ENCODE results near the gene FLT4.

FLT4 gene

GRCh38 chr5:180628827-180629750 lies 20.3 kb downstream of the FLT4 start:
- Histone ChIP-seq H3K36me3 (ENCODE audit: control insufficient read depth, low read length) (no peaks in the 10 kb centered on the region), H3K9me2 (replicated peaks; ENCODE audit: control insufficient read depth, low read length) (no peaks in the 10 kb centered on the region), H3K27ac (ENCODE audit: low read depth, low read length) (no peak overlapping the region), H3K4me3 (ENCODE audit: low read length) (no peak overlapping the region), H3K4me2 (ENCODE audit: low read length) (no peak overlapping the region), H3F3A (ENCODE audit: control insufficient read depth, insufficient read depth) (no peaks in the 10 kb centered on the region), H3K27me3 (ENCODE audit: control insufficient read depth, low read length) (no peaks in the 10 kb centered on the region), H3K9me3 (ENCODE audit: control insufficient read depth, insufficient read depth, low read length) (no peaks in the 10 kb centered on the region), H3K79me2 (ENCODE audit: control insufficient read depth, low read length) (no peaks in the 10 kb centered on the region), H3K4me1 (ENCODE audit: control insufficient read depth, low read length) (no peaks in the 10 kb centered on the region), H4K20me1 (ENCODE audit: control insufficient read depth, insufficient read depth, low read depth, low read length) (no peaks in the 10 kb centered on the region)
- TF ChIP-seq CTCF (IDR thresholded peaks at IDR 0.05; ENCODE audit: low read depth, low read length, poor library complexity, severe bottlenecking): no peak
- no peak for TF ChIP-seq EZH2phosphoT487 (IDR thresholded peaks at IDR 0.05; ENCODE audit: borderline replicate concordance, low read length)

DNA sequence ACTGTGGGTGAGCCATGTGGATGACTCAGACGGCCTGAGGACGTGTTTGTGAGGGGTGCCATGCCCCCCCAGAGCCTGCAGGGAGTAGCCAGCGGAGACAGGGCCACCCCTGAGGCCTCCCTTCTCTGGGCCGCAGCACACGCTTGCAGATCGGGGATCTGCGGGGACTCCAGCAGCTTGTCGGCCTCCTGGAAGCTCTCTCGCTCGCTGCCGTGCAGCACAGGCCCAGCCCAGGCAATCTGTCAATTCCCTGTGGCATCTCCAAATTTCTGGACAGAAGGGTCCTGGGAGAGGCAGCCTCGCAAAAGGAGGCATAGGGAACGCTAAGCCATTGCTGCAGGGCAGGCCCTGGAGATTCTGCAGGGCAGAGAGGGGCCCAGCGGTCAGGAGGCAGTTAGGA lies 21.2 kb downstream of the FLT4 start:
- Histone ChIP-seq H3K79me2 (ENCODE audit: control insufficient read depth, low read length) (no peaks in the 10 kb centered on the region), H3K4me3 (ENCODE audit: low read length) (no peak overlapping the region), H3K9me3 (ENCODE audit: control insufficient read depth, insufficient read depth, low read length) (no peaks in the 10 kb centered on the region), H4K20me1 (ENCODE audit: control insufficient read depth, insufficient read depth, low read depth, low read length) (no peaks in the 10 kb centered on the region), H3K27me3 (ENCODE audit: control insufficient read depth, low read length) (no peaks in the 10 kb centered on the region), H3K4me1 (ENCODE audit: control insufficient read depth, low read length) (peaks cover 6% of the 10 kb centered on the region), H3F3A (ENCODE audit: control insufficient read depth, insufficient read depth) (no peaks in the 10 kb centered on the region), H3K27ac (ENCODE audit: low read depth, low read length) (no peak overlapping the region), H3K9me2 (replicated peaks; ENCODE audit: control insufficient read depth, low read length) (no peaks in the 10 kb centered on the region), H3K36me3 (ENCODE audit: control insufficient read depth, low read length) (no peaks in the 10 kb centered on the region), H3K4me2 (ENCODE audit: low read length) (no peak overlapping the region)
- no peak for TF ChIP-seq EZH2phosphoT487 (IDR thresholded peaks at IDR 0.05; ENCODE audit: borderline replicate concordance, low read length)
- no peak for TF ChIP-seq CTCF (IDR thresholded peaks at IDR 0.05; ENCODE audit: low read depth, low read length, poor library complexity, severe bottlenecking)

GRCh38 chr5:180627386-180628120 lies 21.8 kb downstream of the FLT4 start:
- H3K27ac ChIP-seq (ENCODE audit: low read depth, low read length): no peak overlapping the region
- no peaks in the 10 kb centered on the region for H4K20me1 ChIP-seq (ENCODE audit: control insufficient read depth, insufficient read depth, low read depth, low read length)
- peaks cover 9% of the 10 kb centered on the region for H3K4me1 ChIP-seq (ENCODE audit: control insufficient read depth, low read length)
- H3K9me2 ChIP-seq (replicated peaks; ENCODE audit: control insufficient read depth, low read length): no peaks in the 10 kb centered on the region
- no peak for TF ChIP-seq CTCF (IDR thresholded peaks at IDR 0.05; ENCODE audit: low read depth, low read length, poor library complexity, severe bottlenecking)
- TF ChIP-seq EZH2phosphoT487 (IDR thresholded peaks at IDR 0.05; ENCODE audit: borderline replicate concordance, low read length): no peak
- no peak overlapping the region for H3K4me2 ChIP-seq (ENCODE audit: low read length)
- no peaks in the 10 kb centered on the region for H3K36me3 ChIP-seq (ENCODE audit: control insufficient read depth, low read length)
- no peaks in the 10 kb centered on the region for H3K27me3 ChIP-seq (ENCODE audit: control insufficient read depth, low read length)
- H3K4me3 ChIP-seq (ENCODE audit: low read length): no peak overlapping the region
- no peaks in the 10 kb centered on the region for H3K9me3 ChIP-seq (ENCODE audit: control insufficient read depth, insufficient read depth, low read length)
- no peaks in the 10 kb centered on the region for H3F3A ChIP-seq (ENCODE audit: control insufficient read depth, insufficient read depth)
- no peaks in the 10 kb centered on the region for H3K79me2 ChIP-seq (ENCODE audit: control insufficient read depth, low read length)

Measured in DOHH2 (cell line).